ENCODE results near the gene SFMBT2. TPM values are rescaled to one million over a fixed set of nuclear protein-coding genes. Genes with fewer than 3 reads are reported as not detected.

Gene SFMBT2
- total RNA-seq, 1 experiment from 2014 or later = 1.3 TPM

GRCh38 chr10:7419998-7420397, 9.2 kb upstream of the SFMBT2 start:
- no peaks in the 10 kb centered on the region for H3K9me3 ChIP-seq (ENCODE audit: control insufficient read depth, insufficient read depth, low read depth, low read length)
- H3K4me1 ChIP-seq (ENCODE audit: control insufficient read depth, insufficient read depth, low read length) = no peaks in the 10 kb centered on the region
- TF ChIP-seq POLR2AphosphoS5 (IDR thresholded peaks at IDR 0.05; ENCODE audit: low read depth, low read length) = no peak
- no peak for TF ChIP-seq REST (IDR thresholded peaks at IDR 0.05; ENCODE audit: insufficient read depth in 1 of 2, low read depth in 2 of 2, low read length in 1 of 2)
- TF ChIP-seq SIN3A (IDR thresholded peaks at IDR 0.05; ENCODE audit: borderline replicate concordance, insufficient read depth, low read depth, low read length) = no peak
- TF ChIP-seq, protein P1, sequence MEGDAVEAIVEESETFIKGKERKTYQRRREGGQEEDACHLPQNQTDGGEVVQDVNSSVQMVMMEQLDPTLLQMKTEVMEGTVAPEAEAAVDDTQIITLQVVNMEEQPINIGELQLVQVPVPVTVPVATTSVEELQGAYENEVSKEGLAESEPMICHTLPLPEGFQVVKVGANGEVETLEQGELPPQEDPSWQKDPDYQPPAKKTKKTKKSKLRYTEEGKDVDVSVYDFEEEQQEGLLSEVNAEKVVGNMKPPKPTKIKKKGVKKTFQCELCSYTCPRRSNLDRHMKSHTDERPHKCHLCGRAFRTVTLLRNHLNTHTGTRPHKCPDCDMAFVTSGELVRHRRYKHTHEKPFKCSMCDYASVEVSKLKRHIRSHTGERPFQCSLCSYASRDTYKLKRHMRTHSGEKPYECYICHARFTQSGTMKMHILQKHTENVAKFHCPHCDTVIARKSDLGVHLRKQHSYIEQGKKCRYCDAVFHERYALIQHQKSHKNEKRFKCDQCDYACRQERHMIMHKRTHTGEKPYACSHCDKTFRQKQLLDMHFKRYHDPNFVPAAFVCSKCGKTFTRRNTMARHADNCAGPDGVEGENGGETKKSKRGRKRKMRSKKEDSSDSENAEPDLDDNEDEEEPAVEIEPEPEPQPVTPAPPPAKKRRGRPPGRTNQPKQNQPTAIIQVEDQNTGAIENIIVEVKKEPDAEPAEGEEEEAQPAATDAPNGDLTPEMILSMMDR (IDR thresholded peaks at IDR 0.05) = no peak
- no peak for TF ChIP-seq TCF7L2 (IDR thresholded peaks at IDR 0.05; ENCODE audit: low read depth, low read length)
- DNase-seq (ENCODE audit: low read depth, low spot score) (no peak), ATAC-seq (no peak)
- in situ Hi-C loops (cut with HindIII; ENCODE audit: low pct_unique_long_range_greater_than_20kb, low sequenced_read_pairs) (no loop called here), intact Hi-C loops (cut with micrococcal nuclease; ENCODE audit: unreplicated experiment) (loop anchor here (5.0 to 10.0 kb wide), 2 partner anchors 495 to 753 kb away; no protein-coding TSS in a partner anchor)
- H3K27me3 ChIP-seq (ENCODE audit: control insufficient read depth, insufficient read depth, low read length) = no peaks in the 10 kb centered on the region; the same call in 1 of the 2 replicates
- no TSS peak for BruUV-seq (replicated peaks)
- H3K27ac ChIP-seq (ENCODE audit: low read length) = no peak overlapping the region
- no peak overlapping the region for H3K4me3 ChIP-seq (ENCODE audit: low read depth in 2 of 2, low read length in 2 of 2)
- POLR2A ChIA-PET = no interaction called here
- no peaks in the 10 kb centered on the region for H3K36me3 ChIP-seq (ENCODE audit: control insufficient read depth, insufficient read depth, low read length)
- CTCF ChIA-PET = no interaction called here

GRCh38 chr10:7417807-7418206, 7.0 kb upstream of the SFMBT2 start:
- Histone ChIP-seq H3K9me3 (ENCODE audit: control insufficient read depth, insufficient read depth, low read depth, low read length) (no peaks in the 10 kb centered on the region), H3K27me3 (ENCODE audit: control insufficient read depth, insufficient read depth, low read length) (no peaks in the 10 kb centered on the region; the same call in 1 of the 2 replicates), H3K27ac (ENCODE audit: low read length) (no peak overlapping the region), H3K4me1 (ENCODE audit: control insufficient read depth, insufficient read depth, low read length) (no peaks in the 10 kb centered on the region), H3K36me3 (ENCODE audit: control insufficient read depth, insufficient read depth, low read length) (no peaks in the 10 kb centered on the region), H3K4me3 (ENCODE audit: low read depth in 2 of 2, low read length in 2 of 2) (no peak overlapping the region)
- intact Hi-C loops (cut with micrococcal nuclease; ENCODE audit: unreplicated experiment) = loop anchor here (5.0 to 10.0 kb wide), 2 partner anchors 493 to 751 kb away; no protein-coding TSS in a partner anchor
- ATAC-seq (no peak), DNase-seq (ENCODE audit: low read depth, low spot score) (no peak)
- in situ Hi-C loops (cut with HindIII; ENCODE audit: low pct_unique_long_range_greater_than_20kb, low sequenced_read_pairs) = no loop called here
- no peak for TF ChIP-seq REST (IDR thresholded peaks at IDR 0.05; ENCODE audit: insufficient read depth in 1 of 2, low read depth in 2 of 2, low read length in 1 of 2)
- no peak for TF ChIP-seq POLR2AphosphoS5 (IDR thresholded peaks at IDR 0.05; ENCODE audit: low read depth, low read length)
- CTCF ChIA-PET = no interaction called here
- POLR2A ChIA-PET = no interaction called here
- no TSS peak for BruUV-seq (replicated peaks)

Measured in Panc1 (cell line).